Measurements from ENCODE around the gene SLC38A6. TPM values are rescaled to one million over a fixed set of nuclear protein-coding genes. Genes with fewer than 3 reads are reported as not detected.
A peak's percentile ranks its signal among the peaks of the same experiment; 100 is the strongest.

SLC38A6 gene
- total and polyA plus RNA-seq, 10 of the 15 experiments (the other 5 are each of a cell fraction or from before 2014, with no cell fraction given), result 2.0 to 7.0 (median 3.7) TPM

GRCh38 chr14:61031026-61031425 lies 50.0 kb downstream of the SLC38A6 start:
- Histone ChIP-seq H3K79me2 (ENCODE audit: control insufficient read depth, insufficient read depth, low read length) (no peaks in the 10 kb centered on the region), H3K9ac (ENCODE audit: control insufficient read depth, insufficient read depth, low read length) (no peak overlapping the region), H3K27ac (ENCODE audit: control insufficient read depth, insufficient read depth) (no peak overlapping the region), H3K4me3 (no peak overlapping the region), H4K20me1 (ENCODE audit: control insufficient read depth, insufficient read depth) (no peaks in the 10 kb centered on the region), H2AFZ (ENCODE audit: control insufficient read depth, low read depth, low read length) (no peak overlapping the region), H3K4me1 (ENCODE audit: control insufficient read depth, insufficient read depth, low read length) (peaks cover 6% of the 10 kb centered on the region), H3K36me3 (ENCODE audit: control insufficient read depth in 2 of 2, insufficient read depth in 2 of 2, low read length in 1 of 2) (no peaks in the 10 kb centered on the region), H3K27me3 (replicated peaks in 1 of 2; ENCODE audit: control insufficient read depth in 2 of 2, insufficient read depth in 2 of 2, low read length in 1 of 2) (no peaks in the 10 kb centered on the region), H3K9me3 (replicated peaks; ENCODE audit: control insufficient read depth, insufficient read depth, low read length) (no peaks in the 10 kb centered on the region), H3K4me2 (ENCODE audit: control insufficient read depth, insufficient read depth) (no peak overlapping the region)
- intact Hi-C loops (cut with micrococcal nuclease; ENCODE audit: unreplicated experiment), result no loop called here
- ChIA-PET RAD21 (ENCODE audit: unreplicated experiment) (no interaction called here), CTCF (interaction anchor here (0.6 to 1.5 kb wide), 3 partner anchors 13 to 406 kb away, joined by 3 to 4 read pairs (median 3); no protein-coding TSS in a partner anchor), SMC1A (ENCODE audit: uncharacterized antibody, unreplicated experiment) (no interaction called here), POLR2A (no interaction called here)
- in situ Hi-C loops (cut with MboI), result no loop called here
- DNase-seq (ENCODE audit: low read depth, low spot score), result no peak
- no TSS peak for BruUV-seq (replicated peaks)
- no peak for TF ChIP-seq PBX3 (IDR thresholded peaks at IDR 0.05; ENCODE audit: insufficient replicate concordance, low read depth, low read length)
- TF ChIP-seq ZBED1 (IDR thresholded peaks at IDR 0.05; ENCODE audit: borderline replicate concordance), result no peak
- no peak for TF ChIP-seq IKZF1 (conservative IDR thresholded peaks at IDR 0.05)
- TF ChIP-seq MXI1 (IDR thresholded peaks at IDR 0.05; ENCODE audit: low read depth, low read length), result no peak
- no peak for TF ChIP-seq TCF3 (IDR thresholded peaks at IDR 0.05; ENCODE audit: borderline replicate concordance, insufficient read depth, low read depth, low read length)
- peak; percentile 92 for TF ChIP-seq MTA2 (IDR thresholded peaks at IDR 0.05; ENCODE audit: low read depth)
- TF ChIP-seq ZNF24 (IDR thresholded peaks at IDR 0.05), result no peak
- TF ChIP-seq LARP7 (IDR thresholded peaks at IDR 0.05), result no peak
- TF ChIP-seq RAD51 (IDR thresholded peaks at IDR 0.05), result no peak
- no peak for TF ChIP-seq PML (IDR thresholded peaks at IDR 0.05; ENCODE audit: low read length)
- 0 out of 2 replicates have a peak, but pooled peaks have one; percentile 62 for TF ChIP-seq HSF1 (IDR thresholded peaks at IDR 0.05; ENCODE audit: low read depth, low read length)
- TF ChIP-seq, protein P1, sequence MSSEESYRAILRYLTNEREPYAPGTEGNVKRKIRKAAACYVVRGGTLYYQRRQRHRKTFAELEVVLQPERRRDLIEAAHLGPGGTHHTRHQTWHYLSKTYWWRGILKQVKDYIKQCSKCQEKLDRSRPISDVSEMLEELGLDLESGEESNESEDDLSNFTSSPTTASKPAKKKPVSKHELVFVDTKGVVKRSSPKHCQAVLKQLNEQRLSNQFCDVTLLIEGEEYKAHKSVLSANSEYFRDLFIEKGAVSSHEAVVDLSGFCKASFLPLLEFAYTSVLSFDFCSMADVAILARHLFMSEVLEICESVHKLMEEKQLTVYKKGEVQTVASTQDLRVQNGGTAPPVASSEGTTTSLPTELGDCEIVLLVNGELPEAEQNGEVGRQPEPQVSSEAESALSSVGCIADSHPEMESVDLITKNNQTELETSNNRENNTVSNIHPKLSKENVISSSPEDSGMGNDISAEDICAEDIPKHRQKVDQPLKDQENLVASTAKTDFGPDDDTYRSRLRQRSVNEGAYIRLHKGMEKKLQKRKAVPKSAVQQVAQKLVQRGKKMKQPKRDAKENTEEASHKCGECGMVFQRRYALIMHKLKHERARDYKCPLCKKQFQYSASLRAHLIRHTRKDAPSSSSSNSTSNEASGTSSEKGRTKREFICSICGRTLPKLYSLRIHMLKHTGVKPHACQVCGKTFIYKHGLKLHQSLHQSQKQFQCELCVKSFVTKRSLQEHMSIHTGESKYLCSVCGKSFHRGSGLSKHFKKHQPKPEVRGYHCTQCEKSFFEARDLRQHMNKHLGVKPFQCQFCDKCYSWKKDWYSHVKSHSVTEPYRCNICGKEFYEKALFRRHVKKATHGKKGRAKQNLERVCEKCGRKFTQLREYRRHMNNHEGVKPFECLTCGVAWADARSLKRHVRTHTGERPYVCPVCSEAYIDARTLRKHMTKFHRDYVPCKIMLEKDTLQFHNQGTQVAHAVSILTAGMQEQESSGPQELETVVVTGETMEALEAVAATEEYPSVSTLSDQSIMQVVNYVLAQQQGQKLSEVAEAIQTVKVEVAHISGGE (CRISPR knock-in tag; IDR thresholded peaks at IDR 0.05), result no peak
- no peak for TF ChIP-seq USF2 (IDR thresholded peaks at IDR 0.05; ENCODE audit: borderline replicate concordance, low read depth, low read length)
- no peak for FAIRE-seq
- ATAC-seq, result no peak
